ENCODE measurements around the gene MDM4.
"Not testable (repeated sequence)": the region's sequence is repeated elsewhere in the genome, so short reads cannot be mapped to it uniquely, and the experiment has no call there.

GRCh38 chr1:204517382-204517781 is 1.2 kb downstream of the MDM4 start:
- TF ChIP-seq CTCF, EP300, POLR2AphosphoS5 (IDR thresholded peaks at IDR 0.05): not testable (repeated sequence)
